ENCODE data around the gene TRIM46.
A peak's percentile ranks its signal among the peaks of the same experiment; 100 is the strongest.

Gene TRIM46

GRCh38 chr1:155171836-155172731, 1.6 kb upstream of the TRIM46 start:
- DNase-seq (ENCODE audit: low read depth) = no peak

GRCh38 chr1:155172732-155173477, 744 bp upstream of the TRIM46 start, which contains the start of gene KRTCAP2:
Gene KRTCAP2 (minus strand): TSS chr1:155173304. CDS start chr1:155173224, 80 bp downstream.
- peak; percentile 85 for DNase-seq (ENCODE audit: low read depth)

- no peak for DNase-seq (ENCODE audit: low read depth)
Measured at GRCh38 chr1:155174324-155175280, 953 bp downstream of the TRIM46 start.

- DNase-seq (ENCODE audit: low read depth) = no peak
Measured at GRCh38 chr1:155175281-155175926, 1.8 kb downstream of the TRIM46 start.

GRCh38 chr1:155175927-155176371, 2.3 kb downstream of the TRIM46 start:
- no peak for DNase-seq (ENCODE audit: low read depth)

- peak; percentile 36 for DNase-seq (ENCODE audit: low read depth)
Measured at GRCh38 chr1:155176544-155177071, 3.0 kb downstream of the TRIM46 start.

- no peak for DNase-seq (ENCODE audit: low read depth)
Measured at GRCh38 chr1:155177192-155177917, 3.7 kb downstream of the TRIM46 start.

- DNase-seq (ENCODE audit: low read depth) = no peak
Measured at GRCh38 chr1:155177918-155178281, 4.3 kb downstream of the TRIM46 start.

- DNase-seq (ENCODE audit: low read depth) = no peak
Measured at GRCh38 chr1:155178441-155179111, 4.9 kb downstream of the TRIM46 start.

- DNase-seq (ENCODE audit: low read depth) = no peak
Measured at GRCh38 chr1:155179112-155180031, 5.7 kb downstream of the TRIM46 start.

GRCh38 chr1:155181371-155182051, 7.9 kb downstream of the TRIM46 start:
- DNase-seq (ENCODE audit: low read depth) = no peak

- DNase-seq (ENCODE audit: low read depth) = no peak
Measured at GRCh38 chr1:155182052-155182550, 8.5 kb downstream of the TRIM46 start.

GRCh38 chr1:155183775-155184221, 10.1 kb downstream of the TRIM46 start:
- DNase-seq (ENCODE audit: low read depth) = no peak

GRCh38 chr1:155184351-155184811, 10.7 kb downstream of the TRIM46 start:
- no peak for DNase-seq (ENCODE audit: low read depth)

GRCh38 chr1:155184835-155185782, 11.5 kb downstream of the TRIM46 start:
- no peak for DNase-seq (ENCODE audit: low read depth)

GRCh38 chr1:155185783-155186066, 12.1 kb downstream of the TRIM46 start:
- DNase-seq (ENCODE audit: low read depth) = no peak

Measured in HS-27A (cell line).